Tibial nerve (tissue), 4 donors: Measurements from ENCODE around the gene RHD.

Experiments used
- CTCF ChIP-seq, 5 experiments: fragments of 200-600 bp in 3 of 5; fragments of 450-650 bp in 2 of 5; sonication (generic) in 3 of 5; IDR thresholded peaks; one replicate each; pipeline ENCODE4 v1.5.1; 2016 to 2019; ENCODE audit warnings: antibody characterized with exemption in 5 of 5, mild to moderate bottlenecking in 3 of 5, moderate library complexity in 2 of 5
- EP300 ChIP-seq, 2 donors: sonication (generic); formaldehyde crosslinking; IDR thresholded peaks; one replicate each; pipeline ENCODE4 v1.6.1; 2017; ENCODE audit warnings: antibody characterized with exemption in 2 of 2, mild to moderate bottlenecking in 1 of 2
- POLR2A ChIP-seq, 2 donors: fragments of 450-650 bp; IDR thresholded peaks; one replicate each; pipeline ENCODE4 v1.6.1; 2017; ENCODE audit warnings: antibody characterized with exemption in 2 of 2, mild to moderate bottlenecking in 2 of 2, moderate library complexity in 2 of 2

DNA sequence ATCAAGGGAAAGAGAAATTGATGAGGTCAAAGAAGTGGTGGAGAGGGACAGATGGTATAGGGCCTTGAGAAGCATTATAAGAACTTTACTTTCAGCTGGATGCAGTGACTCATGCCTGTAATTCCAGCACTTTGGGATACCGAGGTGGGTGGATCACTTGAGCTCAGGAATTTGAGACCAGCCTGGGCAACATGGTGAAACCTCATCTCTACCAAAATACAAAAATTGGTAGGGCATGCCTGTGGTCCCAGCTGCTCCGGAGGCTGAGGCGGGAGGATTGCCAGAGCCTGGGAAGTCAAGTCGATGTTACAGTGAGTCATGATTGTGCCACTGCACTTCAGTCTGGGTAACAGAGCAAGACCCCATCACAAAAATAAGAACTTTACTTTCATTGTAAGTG, 71.6 kb downstream of the RHD start:
- TF ChIP-seq POLR2A (IDR thresholded peaks at IDR 0.05), result no peak
- TF ChIP-seq CTCF (IDR thresholded peaks at IDR 0.05), result no peak
- no peak for TF ChIP-seq EP300 (IDR thresholded peaks at IDR 0.05)
